Nephron progenitor cell (in vitro differentiated cells): ENCODE measurements around the gene ANKRD2.
A peak's percentile ranks its signal among the peaks of the same experiment; 100 is the strongest.

Source experiments
- DNase-seq: peaks from one replicate; pipeline ENCODE4 v3.0.0; 2021
- H3K27ac Mint-ChIP-seq: 2 replicates; pipeline ENCODE4 v1.8.0; 2021; ENCODE audit warnings: mild to moderate bottlenecking, moderate library complexity, mixed read lengths
- H3K27me3 Mint-ChIP-seq: 2 replicates; pipeline ENCODE4 v1.8.0; 2021; ENCODE audit warnings: mild to moderate bottlenecking, low read depth, mixed read lengths; ENCODE audit not compliant: poor library complexity
- H3K36me3 Mint-ChIP-seq: 2 replicates; pipeline ENCODE4 v1.8.0; 2021; ENCODE audit warnings: low read depth, mixed read lengths
- H3K4me1 Mint-ChIP-seq: 2 replicates; pipeline ENCODE4 v1.8.0; 2021; ENCODE audit warnings: mixed read lengths
- H3K4me3 Mint-ChIP-seq: 2 replicates; pipeline ENCODE4 v1.8.0; 2021; ENCODE audit warnings: mild to moderate bottlenecking, moderate library complexity, mixed read lengths
- H3K9me3 Mint-ChIP-seq: 2 replicates; pipeline ENCODE4 v1.8.0; 2021; ENCODE audit warnings: mild to moderate bottlenecking, moderate library complexity, mixed read lengths
- CTCF ChIP-seq: fragments of 200-600 bp; sonication (generic); IDR thresholded peaks from 2 replicates; pipeline ENCODE4 v1.5.0; 2021; ENCODE audit warnings: antibody characterized with exemption

ANKRD2 gene

GRCh38 chr10:97570789-97571471 lies 1.6 kb upstream of the ANKRD2 start:
- no peaks in the 10 kb centered on the region for H3K9me3 Mint-ChIP-seq
- H3K4me1 Mint-ChIP-seq: peaks cover 21% of the 10 kb centered on the region
- H3K36me3 Mint-ChIP-seq: no peaks in the 10 kb centered on the region
- no peak for TF ChIP-seq CTCF
- H3K27ac Mint-ChIP-seq: no peak overlapping the region
- H3K4me3 Mint-ChIP-seq: no peak overlapping the region
- no peak for DNase-seq
- H3K27me3 Mint-ChIP-seq: no peaks in the 10 kb centered on the region

GRCh38 chr10:97571622-97572021 lies 957 bp upstream of the ANKRD2 start:
- Mint-ChIP-seq H3K27me3 (no peaks in the 10 kb centered on the region), H3K36me3 (no peaks in the 10 kb centered on the region), H3K4me1 (peaks cover 24% of the 10 kb centered on the region), H3K4me3 (no peak overlapping the region), H3K9me3 (no peaks in the 10 kb centered on the region), H3K27ac (peak overlapping the region; percentile 81)
- DNase-seq: no peak
- no peak for TF ChIP-seq CTCF

DNA sequence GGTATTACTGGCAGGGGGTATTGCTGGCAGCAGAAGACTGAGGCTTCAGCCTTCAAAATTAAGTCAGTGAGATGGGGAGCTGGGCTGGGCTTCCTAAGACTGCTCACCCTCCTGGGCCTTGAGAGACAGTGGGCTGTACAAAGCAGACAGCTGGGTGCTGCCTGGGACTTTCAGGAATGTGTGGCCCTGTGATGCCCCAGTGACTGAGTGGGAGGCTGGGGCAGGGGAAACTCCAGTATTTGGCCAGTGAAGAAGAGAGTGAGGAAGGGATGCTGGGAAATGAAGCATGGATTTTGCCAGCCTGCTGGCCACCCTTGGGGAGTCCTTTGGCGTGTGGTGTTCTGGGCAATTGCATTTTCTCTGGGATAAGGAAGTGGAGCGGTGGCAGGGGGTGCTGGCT lies 442 bp downstream of the ANKRD2 start:
- no peaks in the 10 kb centered on the region for H3K36me3 Mint-ChIP-seq
- no peaks in the 10 kb centered on the region for H3K27me3 Mint-ChIP-seq
- H3K27ac Mint-ChIP-seq: peak overlapping the region; percentile 23

DNA sequence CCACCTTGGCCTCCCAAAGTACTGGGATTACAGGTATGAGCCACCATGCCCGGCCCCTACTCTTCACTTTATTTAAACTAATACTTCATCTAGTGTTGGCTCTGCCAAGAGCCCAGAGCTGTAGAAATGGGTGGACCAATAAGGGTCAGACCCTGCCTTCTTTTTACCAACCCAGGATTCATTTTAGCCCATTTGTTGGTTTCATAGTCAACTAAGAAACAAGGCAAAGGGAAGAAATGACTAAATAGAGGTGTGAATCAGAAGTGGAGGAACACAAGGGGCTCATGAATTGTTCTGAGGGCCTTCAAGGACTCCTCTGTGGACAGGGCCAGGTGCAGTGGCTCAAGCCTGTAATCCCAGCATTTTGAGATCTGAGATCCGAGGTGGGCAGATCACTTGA lies 1.1 kb downstream of the ANKRD2 start:
- H3K27me3 Mint-ChIP-seq: no peaks in the 10 kb centered on the region
- no peak overlapping the region for H3K27ac Mint-ChIP-seq
- H3K4me3 Mint-ChIP-seq: no peak overlapping the region
- no peak for DNase-seq
- no peak for TF ChIP-seq CTCF
- peaks cover 24% of the 10 kb centered on the region for H3K4me1 Mint-ChIP-seq
- H3K36me3 Mint-ChIP-seq: no peaks in the 10 kb centered on the region
- no peaks in the 10 kb centered on the region for H3K9me3 Mint-ChIP-seq

More for the DNA sequence above, 442 bp downstream of the ANKRD2 start:
- no peak for TF ChIP-seq CTCF
- Mint-ChIP-seq H3K4me3 (no peak overlapping the region), H3K9me3 (no peaks in the 10 kb centered on the region), H3K4me1 (peaks cover 24% of the 10 kb centered on the region)
- DNase-seq: no peak

DNA sequence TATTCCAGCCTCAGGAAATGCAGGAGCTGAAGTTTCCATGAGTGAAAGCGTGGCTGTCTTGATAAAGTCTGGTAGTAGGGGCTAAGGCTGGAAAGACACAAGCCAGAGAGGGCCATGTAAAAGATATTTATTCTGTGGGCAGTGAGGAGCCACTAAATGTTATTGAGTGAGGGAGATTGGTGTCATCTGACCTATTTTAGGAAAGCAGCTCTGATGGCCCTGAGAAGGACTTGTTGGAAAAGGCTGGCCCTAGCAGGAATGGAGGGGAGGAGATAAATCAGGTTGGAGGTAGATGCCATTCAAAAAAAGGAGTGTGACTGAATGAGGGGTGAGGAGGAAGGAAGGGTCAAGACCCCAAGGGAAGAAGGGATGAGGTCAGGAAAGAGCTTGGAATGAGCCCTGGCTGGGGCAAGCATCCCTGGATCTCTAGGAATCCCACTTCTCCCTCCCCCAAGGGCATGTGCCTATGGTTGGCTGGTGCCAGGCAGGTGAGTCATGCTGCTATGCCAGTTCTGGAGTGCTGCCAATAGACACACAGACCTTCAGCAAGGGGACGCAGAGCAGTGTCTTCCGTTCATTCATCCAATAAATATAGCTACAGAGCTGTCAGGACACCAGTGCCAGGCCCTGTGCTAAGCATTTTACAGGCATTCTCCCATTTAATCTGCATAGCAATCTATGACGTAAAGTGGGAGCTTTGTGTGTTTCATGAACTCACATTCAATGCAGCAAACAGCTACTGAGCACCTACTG lies 2.0 kb downstream of the ANKRD2 start:
- H3K36me3 Mint-ChIP-seq: no peaks in the 10 kb centered on the region
- no peak for DNase-seq

More for the DNA sequence above, 2.0 kb downstream of the ANKRD2 start:
- Mint-ChIP-seq H3K27me3 (no peaks in the 10 kb centered on the region), H3K4me3 (no peak overlapping the region), H3K9me3 (no peaks in the 10 kb centered on the region), H3K4me1 (peaks cover 24% of the 10 kb centered on the region), H3K27ac (peak overlapping the region; percentile 1)
- TF ChIP-seq CTCF: no peak
